ENCODE measurements around the gene MRPL41. TPM values are rescaled to one million over a fixed set of nuclear protein-coding genes. Genes with fewer than 3 reads are reported as not detected.

MRPL41 gene
- total and polyA plus RNA-seq, 2 of the 13 experiments (the other 11 are each of a cell fraction or from before 2014, with no cell fraction given), result 20.9 to 54.0 TPM

- TF ChIP-seq SMARCE1 (IDR thresholded peaks at IDR 0.05; ENCODE audit: borderline replicate concordance), result no peak
- TF ChIP-seq NAIF1 (CRISPR knock-in tag; IDR thresholded peaks at IDR 0.05; ENCODE audit: borderline replicate concordance), result no peak
- TF ChIP-seq RFXANK (CRISPR knock-in tag; IDR thresholded peaks at IDR 0.05), result no peak
- TF ChIP-seq THRA (CRISPR knock-in tag; IDR thresholded peaks at IDR 0.05; ENCODE audit: borderline replicate concordance), result peak; percentile 13
- no peak for TF ChIP-seq BRCA1 (CRISPR knock-in tag; IDR thresholded peaks at IDR 0.05)
- TF ChIP-seq CBX5 (CRISPR knock-in tag; IDR thresholded peaks at IDR 0.05; ENCODE audit: borderline replicate concordance), result no peak; the same call in 1 of the 2 replicates
- no peak for TF ChIP-seq SNRNP70 (IDR thresholded peaks at IDR 0.05; ENCODE audit: low read depth, low read length)
- no peak for TF ChIP-seq TFAP4 (IDR thresholded peaks at IDR 0.05; ENCODE audit: borderline replicate concordance, low read depth)
- TF ChIP-seq KDM6A (CRISPR knock-in tag; IDR thresholded peaks at IDR 0.05; ENCODE audit: low read depth), result no peak
- TF ChIP-seq NR2F1 (CRISPR knock-in tag; IDR thresholded peaks at IDR 0.05), result 0 out of 4 replicates have a peak, but pooled peaks of 1 of the 2 experiments have one; percentile 27
- no peak for TF ChIP-seq MTF2 (CRISPR knock-in tag; IDR thresholded peaks at IDR 0.05; ENCODE audit: borderline replicate concordance)
- no peak for TF ChIP-seq ZNF280B (CRISPR knock-in tag; IDR thresholded peaks at IDR 0.05; ENCODE audit: borderline replicate concordance)
- TF ChIP-seq JUNB (CRISPR knock-in tag; IDR thresholded peaks at IDR 0.05; ENCODE audit: borderline replicate concordance), result no peak
- TF ChIP-seq NFE2 (CRISPR knock-in tag; IDR thresholded peaks at IDR 0.05), result no peak
- no peak for TF ChIP-seq SRSF1 (optimal IDR thresholded peaks at IDR 0.05; ENCODE audit: low read depth, low read length)
- TF ChIP-seq TOE1 (CRISPR knock-in tag; IDR thresholded peaks at IDR 0.05), result no peak
- TF ChIP-seq NR1H2 (CRISPR knock-in tag; IDR thresholded peaks at IDR 0.05; ENCODE audit: borderline replicate concordance, low read depth), result no peak
- no peak for TF ChIP-seq CENPX (CRISPR knock-in tag; IDR thresholded peaks at IDR 0.05)
- TF ChIP-seq ZNF556 (CRISPR knock-in tag; IDR thresholded peaks at IDR 0.05; ENCODE audit: borderline replicate concordance), result no peak
- peak; percentile 35; the same call in 1 of the 2 replicates for TF ChIP-seq ZBTB7A (CRISPR knock-in tag; IDR thresholded peaks at IDR 0.05)
- TF ChIP-seq HIC2 (CRISPR knock-in tag; IDR thresholded peaks at IDR 0.05; ENCODE audit: low read depth), result no peak
- TF ChIP-seq, protein P1, sequence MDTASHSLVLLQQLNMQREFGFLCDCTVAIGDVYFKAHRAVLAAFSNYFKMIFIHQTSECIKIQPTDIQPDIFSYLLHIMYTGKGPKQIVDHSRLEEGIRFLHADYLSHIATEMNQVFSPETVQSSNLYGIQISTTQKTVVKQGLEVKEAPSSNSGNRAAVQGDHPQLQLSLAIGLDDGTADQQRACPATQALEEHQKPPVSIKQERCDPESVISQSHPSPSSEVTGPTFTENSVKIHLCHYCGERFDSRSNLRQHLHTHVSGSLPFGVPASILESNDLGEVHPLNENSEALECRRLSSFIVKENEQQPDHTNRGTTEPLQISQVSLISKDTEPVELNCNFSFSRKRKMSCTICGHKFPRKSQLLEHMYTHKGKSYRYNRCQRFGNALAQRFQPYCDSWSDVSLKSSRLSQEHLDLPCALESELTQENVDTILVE (CRISPR knock-in tag; IDR thresholded peaks at IDR 0.05), result no peak
- TF ChIP-seq ZSCAN20 (CRISPR knock-in tag; IDR thresholded peaks at IDR 0.05; ENCODE audit: borderline replicate concordance), result no peak
Measured at GRCh38 chr9:137551264-137552021, at the start of gene MRPL41 (continued).

Measured in HepG2 (cell line).